Activated CD8-positive, alpha-beta memory T cell treated with anti-CD3 and anti-CD28 coated beads, Interleukin-2, amount 50 U/mL, for 48 hours (primary cell): ENCODE measurements around the gene RNF149.
"Not testable (repeated sequence)": the region's sequence is repeated elsewhere in the genome, so short reads cannot be mapped to it uniquely, and the experiment has no call there.

Experiments used
- DNase-seq: peaks from one replicate; pipeline ENCODE4 v3.0.0-alpha.2; 2020

The RNF149 gene

GRCh38 chr2:101330253-101330933 lies 21.9 kb upstream of the RNF149 start:
- DNase-seq, result peak; percentile 68

- DNase-seq, result no peak
These were observed 20.5 kb upstream of the RNF149 start for GRCh38 chr2:101329026-101329425.

- DNase-seq, result no peak
These were observed 20.0 kb upstream of the RNF149 start for GRCh38 chr2:101328474-101329007.

GRCh38 chr2:101327863-101328394 lies 19.4 kb upstream of the RNF149 start:
- DNase-seq, result no peak

GRCh38 chr2:101325425-101325824 lies 16.9 kb upstream of the RNF149 start:
- no peak for DNase-seq

GRCh38 chr2:101316568-101316967 lies 8.1 kb upstream of the RNF149 start:
- DNase-seq, result not testable (repeated sequence)

- no peak for DNase-seq
These were observed 3.2 kb upstream of the RNF149 start for GRCh38 chr2:101311696-101312017.

- no peak for DNase-seq
These were observed 2.6 kb upstream of the RNF149 start for GRCh38 chr2:101310834-101311695.

GRCh38 chr2:101310090-101310833 lies 1.8 kb upstream of the RNF149 start:
- no peak for DNase-seq

GRCh38 chr2:101307950-101308431 lies 510 bp downstream of the RNF149 start:
- no peak for DNase-seq

GRCh38 chr2:101307503-101307902 lies 998 bp downstream of the RNF149 start:
- peak; percentile 60 for DNase-seq

- peak; percentile 59 for DNase-seq
These were observed 2.1 kb downstream of the RNF149 start for GRCh38 chr2:101306410-101306809.

- no peak for DNase-seq
These were observed 2.9 kb downstream of the RNF149 start for GRCh38 chr2:101305492-101306078.

GRCh38 chr2:101305035-101305434 lies 3.5 kb downstream of the RNF149 start:
- DNase-seq, result no peak

GRCh38 chr2:101303688-101304087 lies 4.8 kb downstream of the RNF149 start:
- DNase-seq, result no peak

GRCh38 chr2:101302016-101302415 lies 6.5 kb downstream of the RNF149 start:
- no peak for DNase-seq

GRCh38 chr2:101300836-101301235 lies 7.7 kb downstream of the RNF149 start:
- DNase-seq, result no peak

- no peak for DNase-seq
These were observed 8.3 kb downstream of the RNF149 start for GRCh38 chr2:101300164-101300563.

- no peak for DNase-seq
These were observed 8.9 kb downstream of the RNF149 start for GRCh38 chr2:101299604-101300003.

- no peak for DNase-seq
These were observed 11.1 kb downstream of the RNF149 start for GRCh38 chr2:101297383-101297782.

GRCh38 chr2:101296371-101296770 lies 12.1 kb downstream of the RNF149 start:
- DNase-seq, result no peak

GRCh38 chr2:101295895-101296294 lies 12.6 kb downstream of the RNF149 start:
- DNase-seq, result no peak

- DNase-seq, result no peak
These were observed 13.6 kb downstream of the RNF149 start for GRCh38 chr2:101294861-101295260.
